HG03457 (cell line): ENCODE measurements around the gene OR11G2.
"Not testable (repeated sequence)": the region's sequence is repeated elsewhere in the genome, so short reads cannot be mapped to it uniquely, and the experiment has no call there.

Experiments
- ATAC-seq: cut with Tn5 transposase; IDR thresholded peaks from one replicate; pipeline ENCODE4 v1.9.1; 2021; ENCODE audit warnings: moderate number of reproducible peaks; ENCODE audit not compliant: unreplicated experiment

The OR11G2 gene

GRCh38 chr14:20190596-20190995, at the start of gene OR11G2:
OR11G2 (plus strand) TSS chr14:20190896; CDS start chr14:20197438, 6,542 bp downstream.
- no peak for ATAC-seq

DNA sequence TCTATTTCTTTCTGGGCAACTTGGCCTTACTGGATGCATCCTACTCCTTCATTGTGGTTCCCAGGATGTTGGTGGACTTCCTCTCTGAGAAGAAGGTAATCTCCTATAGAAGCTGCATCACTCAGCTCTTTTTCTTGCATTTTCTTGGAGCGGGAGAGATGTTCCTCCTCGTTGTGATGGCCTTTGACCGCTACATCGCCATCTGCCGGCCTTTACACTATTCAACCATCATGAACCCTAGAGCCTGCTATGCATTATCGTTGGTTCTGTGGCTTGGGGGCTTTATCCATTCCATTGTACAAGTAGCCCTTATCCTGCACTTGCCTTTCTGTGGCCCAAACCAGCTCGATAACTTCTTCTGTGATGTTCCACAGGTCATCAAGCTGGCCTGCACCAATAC, 46.8 kb upstream of the OR11G2 start:
- ATAC-seq: no peak

GRCh38 chr14:20144820-20145219, 45.9 kb upstream of the OR11G2 start:
- ATAC-seq: no peak

DNA sequence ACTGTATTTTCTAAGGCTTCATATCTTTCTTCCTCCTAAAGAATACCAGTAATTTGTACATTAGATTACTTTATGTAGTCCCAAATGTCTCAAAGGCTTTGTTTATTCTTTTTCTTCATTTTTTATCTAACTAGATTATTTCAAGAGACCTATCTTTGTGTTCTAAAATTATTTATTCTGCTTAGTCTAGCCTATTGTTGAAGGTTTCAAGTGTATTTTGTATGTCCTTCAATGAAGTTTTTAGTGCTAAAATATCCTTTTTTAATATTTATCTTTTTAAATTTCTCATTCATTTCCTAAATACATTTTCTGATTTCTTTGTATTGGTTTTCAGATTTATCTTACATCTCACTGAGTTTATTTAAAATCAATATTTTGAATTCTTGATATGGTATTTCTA, 26.2 kb upstream of the OR11G2 start:
- no peak for ATAC-seq

GRCh38 chr14:20167091-20167490, 23.6 kb upstream of the OR11G2 start:
- ATAC-seq: no peak

- ATAC-seq: not testable (repeated sequence)
These were observed 20.8 kb upstream of the OR11G2 start for GRCh38 chr14:20169852-20170251.

- ATAC-seq: not testable (repeated sequence)
These were observed 16.5 kb upstream of the OR11G2 start for GRCh38 chr14:20174205-20174604.

DNA sequence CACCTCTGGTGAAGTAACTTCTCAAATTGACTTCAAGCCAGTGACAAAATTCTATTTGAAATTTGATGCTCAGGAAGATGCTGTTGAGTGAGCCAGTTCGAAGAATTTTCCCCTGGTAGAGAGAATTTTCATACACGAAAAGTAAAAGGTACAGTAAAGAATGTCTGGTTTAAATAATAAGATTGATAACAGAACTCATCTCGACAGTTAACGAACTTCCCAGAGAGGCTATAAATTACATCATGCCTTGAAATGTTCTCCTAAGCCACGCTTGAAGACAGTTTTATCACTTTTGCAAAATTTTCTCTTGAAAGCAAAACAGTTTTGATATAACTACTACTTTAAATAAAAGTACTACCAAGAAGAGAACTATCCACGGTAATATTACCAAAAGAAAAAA, 14.4 kb upstream of the OR11G2 start:
- ATAC-seq: no peak

GRCh38 chr14:20177433-20177974, 13.2 kb upstream of the OR11G2 start:
- no peak for ATAC-seq

DNA sequence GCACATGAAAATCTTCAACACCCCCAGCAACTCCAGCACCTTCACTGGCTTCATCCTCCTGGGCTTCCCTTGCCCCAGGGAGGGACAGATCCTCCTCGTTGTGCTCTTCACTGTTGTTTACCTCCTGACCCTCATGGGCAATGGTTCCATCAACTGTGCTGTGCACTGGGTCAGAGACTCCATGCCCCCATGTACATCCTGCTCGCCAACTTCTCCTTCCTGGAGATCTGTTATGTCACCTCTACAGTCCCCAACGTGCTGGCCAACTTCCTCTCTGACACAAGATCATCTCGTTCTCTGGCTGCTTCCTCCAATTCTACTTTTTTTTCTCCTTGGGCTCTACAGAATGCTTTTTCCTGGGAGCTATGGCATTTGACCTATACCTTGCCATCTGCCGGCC, 11.5 kb upstream of the OR11G2 start:
- ATAC-seq: no peak

GRCh38 chr14:20179880-20180279, 10.8 kb upstream of the OR11G2 start:
- ATAC-seq: no peak

GRCh38 chr14:20180486-20180885, 10.2 kb upstream of the OR11G2 start:
- ATAC-seq: no peak

DNA sequence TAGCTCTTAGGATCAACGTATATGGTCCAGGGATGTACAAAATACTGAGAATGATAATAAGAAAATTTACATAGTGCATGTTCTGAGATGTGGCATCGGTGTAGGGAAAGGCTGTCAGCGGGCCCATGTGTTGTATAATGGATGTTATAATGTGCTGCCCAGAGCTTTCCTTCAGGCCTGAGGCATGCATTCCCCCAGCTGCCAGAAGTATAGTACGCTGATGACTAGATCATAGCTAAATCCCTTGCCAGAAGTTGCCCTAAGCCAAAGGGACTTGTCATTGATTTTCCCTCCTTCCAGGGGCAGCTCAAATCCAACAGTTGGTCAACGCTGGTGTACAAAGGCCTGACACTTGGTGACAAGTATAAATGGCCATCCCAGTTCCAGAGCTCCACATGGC, 6.5 kb upstream of the OR11G2 start:
- ATAC-seq: no peak

DNA sequence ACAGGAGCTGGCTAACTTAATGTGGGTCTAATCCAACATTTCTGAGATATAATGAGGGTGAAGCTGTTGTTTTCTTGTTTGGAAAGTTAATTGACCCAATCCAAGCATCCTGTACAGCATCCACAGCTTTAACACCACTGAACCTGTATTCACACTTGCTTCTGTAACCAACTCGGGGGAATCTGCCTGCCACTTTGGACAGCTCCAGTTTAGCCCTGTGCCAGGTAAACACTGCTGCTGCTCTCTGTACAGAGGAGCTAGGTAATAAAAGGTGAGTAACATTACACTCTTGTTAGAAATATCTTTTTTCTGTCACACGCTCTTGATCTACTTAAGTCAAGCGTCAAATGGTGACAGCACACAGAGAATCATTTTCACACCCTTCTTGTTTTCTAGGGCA, 700 bp downstream of the OR11G2 start:
- no peak for ATAC-seq

DNA sequence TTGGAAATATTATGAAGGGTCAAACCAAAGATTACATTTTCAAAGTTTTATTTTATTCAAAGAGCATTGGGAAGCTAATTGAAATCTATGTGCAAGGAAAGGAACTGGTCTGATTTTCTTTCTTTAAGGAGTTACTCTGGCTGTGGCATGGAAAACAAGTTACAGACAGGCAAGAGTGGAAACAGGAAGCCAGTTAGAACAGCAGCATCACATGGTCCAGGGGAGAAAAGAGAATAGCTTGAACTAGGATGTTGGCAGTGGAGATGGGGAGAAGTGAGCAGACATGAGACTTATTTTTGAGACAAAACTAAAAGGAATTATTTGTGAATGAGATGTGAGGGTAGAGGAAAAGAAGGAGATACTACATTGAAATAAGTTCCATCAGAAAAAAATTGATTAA, 3.4 kb downstream of the OR11G2 start:
- ATAC-seq: no peak

DNA sequence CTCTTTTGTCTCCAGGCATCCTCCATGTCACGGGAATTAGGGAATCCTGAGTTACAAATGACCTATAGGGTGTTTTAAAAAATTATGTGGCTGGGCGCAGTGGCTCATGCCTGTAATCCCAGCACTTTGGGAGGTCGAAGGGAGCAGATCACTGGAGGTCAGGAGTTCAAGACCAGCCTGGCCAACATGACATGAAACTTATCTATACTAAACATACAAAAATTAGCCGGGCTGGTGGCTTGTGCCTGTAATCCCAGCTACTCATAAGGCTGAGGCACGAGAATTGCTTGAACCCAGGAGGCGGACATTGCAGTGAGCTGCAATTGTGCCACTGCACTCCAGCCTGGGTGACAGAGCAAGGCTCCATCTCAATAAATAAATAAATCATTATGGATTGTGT, 4.5 kb downstream of the OR11G2 start:
- not testable (repeated sequence) for ATAC-seq

DNA sequence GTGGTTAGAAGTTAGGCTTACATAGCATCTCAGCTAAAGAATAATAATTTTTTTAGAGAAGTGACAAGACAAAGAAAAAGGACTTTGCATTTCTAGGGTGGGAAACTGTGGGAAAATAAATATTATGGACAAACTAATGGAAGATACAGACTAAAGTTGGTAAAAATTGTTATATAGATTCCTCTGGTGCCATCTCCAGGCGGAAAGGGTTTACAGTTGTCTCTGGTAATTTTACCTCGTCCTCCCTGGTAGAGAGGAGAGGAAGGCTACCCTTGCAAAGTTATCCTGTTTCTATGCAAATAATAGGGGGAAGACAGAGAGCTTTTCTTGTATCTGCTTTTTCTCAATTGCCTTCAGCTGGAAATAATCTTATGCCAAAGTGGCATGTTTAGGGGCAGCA, 5.2 kb downstream of the OR11G2 start:
- ATAC-seq: no peak

- ATAC-seq: no peak
These were observed 6.8 kb downstream of the OR11G2 start for GRCh38 chr14:20197459-20197858.

DNA sequence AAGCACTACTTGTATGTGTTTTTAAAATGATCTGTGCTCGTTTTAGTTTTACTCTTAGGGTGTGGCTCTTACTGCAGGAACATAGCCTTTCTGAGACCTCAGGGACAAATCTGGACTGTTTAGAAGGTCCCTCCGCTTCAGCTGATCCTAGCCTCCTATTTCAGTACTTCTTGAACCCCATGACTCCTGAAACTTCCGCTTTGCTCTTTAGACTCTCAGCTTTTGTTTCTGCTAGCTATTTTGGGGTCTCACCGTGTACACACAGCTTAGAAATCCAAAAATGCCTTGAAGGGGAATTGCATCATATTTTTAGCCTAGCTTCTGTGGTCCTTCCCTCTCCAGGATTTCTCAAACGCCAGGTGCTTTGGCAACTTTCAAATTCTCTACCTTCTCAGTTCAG, 8.3 kb downstream of the OR11G2 start:
- ATAC-seq: no peak

GRCh38 chr14:20204721-20205120, 14.0 kb downstream of the OR11G2 start:
- no peak for ATAC-seq

GRCh38 chr14:20209595-20209994, 18.9 kb downstream of the OR11G2 start:
- ATAC-seq: no peak

DNA sequence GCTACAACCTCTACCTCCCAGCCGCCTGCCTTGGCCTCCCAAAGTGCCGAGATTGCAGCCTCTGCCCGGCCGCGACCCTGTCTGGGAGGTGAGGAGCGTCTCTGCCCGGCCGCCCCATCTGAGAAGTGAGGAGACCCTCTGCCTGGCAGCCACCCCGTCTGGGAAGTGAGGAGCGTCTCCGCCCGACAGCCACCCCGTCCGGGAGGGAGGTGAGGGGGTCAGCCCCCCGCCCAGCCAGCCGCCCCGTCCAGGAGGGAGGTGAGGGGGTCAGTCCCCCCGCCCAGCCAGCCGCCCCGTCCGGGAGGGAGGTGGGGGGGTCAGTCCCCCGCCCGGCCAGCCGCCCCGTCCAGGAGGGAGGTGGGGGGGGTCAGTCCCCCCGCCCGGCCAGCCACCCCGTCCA, 21.7 kb downstream of the OR11G2 start:
- not testable (repeated sequence) for ATAC-seq

DNA sequence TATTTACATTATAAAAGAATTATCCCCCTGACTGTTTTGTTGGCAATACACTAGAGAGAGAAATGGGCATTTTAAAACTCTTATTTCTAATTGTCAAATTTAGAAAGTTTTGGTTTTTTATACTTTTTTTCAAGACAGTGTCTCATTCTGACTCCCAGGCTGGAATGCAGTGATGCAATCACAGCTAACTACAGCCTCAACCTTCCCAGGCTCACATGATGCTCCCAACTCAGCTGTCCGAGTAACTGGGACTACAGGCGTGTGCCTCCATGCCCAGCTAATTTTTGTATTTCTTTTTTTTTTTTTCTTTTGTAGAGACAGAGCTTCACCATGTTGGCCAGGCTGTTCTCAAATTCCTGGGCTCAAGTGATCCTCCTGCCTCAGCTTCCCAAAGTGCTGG, 24.5 kb downstream of the OR11G2 start:
- ATAC-seq: no peak

DNA sequence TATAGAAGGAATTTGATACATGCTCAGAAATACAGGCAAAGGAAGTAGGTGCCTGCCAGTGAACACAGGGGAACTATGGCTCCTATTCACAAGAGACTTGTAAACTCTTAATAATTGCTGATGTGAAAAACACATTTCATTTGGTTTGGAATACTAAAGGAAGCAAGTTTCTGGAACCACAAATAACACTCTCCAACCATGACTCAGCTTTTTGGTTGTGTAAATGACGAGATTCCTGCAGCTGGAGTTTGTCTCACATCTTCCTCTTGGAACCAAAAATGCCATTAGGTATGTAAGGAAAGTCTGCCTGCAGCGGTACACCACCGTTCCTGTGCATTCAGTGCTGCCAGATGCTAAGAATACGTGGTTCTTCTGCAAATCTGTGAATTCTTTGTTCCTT, 28.3 kb downstream of the OR11G2 start:
- ATAC-seq: no peak
